ENCODE data around the gene CPTP. TPM values are rescaled to one million over a fixed set of nuclear protein-coding genes. Genes with fewer than 3 reads are reported as not detected.
A peak's percentile ranks its signal among the peaks of the same experiment; 100 is the strongest.

Gene CPTP
- total RNA-seq: 10.8 and 20.2 TPM in 2 replicates

DNA sequence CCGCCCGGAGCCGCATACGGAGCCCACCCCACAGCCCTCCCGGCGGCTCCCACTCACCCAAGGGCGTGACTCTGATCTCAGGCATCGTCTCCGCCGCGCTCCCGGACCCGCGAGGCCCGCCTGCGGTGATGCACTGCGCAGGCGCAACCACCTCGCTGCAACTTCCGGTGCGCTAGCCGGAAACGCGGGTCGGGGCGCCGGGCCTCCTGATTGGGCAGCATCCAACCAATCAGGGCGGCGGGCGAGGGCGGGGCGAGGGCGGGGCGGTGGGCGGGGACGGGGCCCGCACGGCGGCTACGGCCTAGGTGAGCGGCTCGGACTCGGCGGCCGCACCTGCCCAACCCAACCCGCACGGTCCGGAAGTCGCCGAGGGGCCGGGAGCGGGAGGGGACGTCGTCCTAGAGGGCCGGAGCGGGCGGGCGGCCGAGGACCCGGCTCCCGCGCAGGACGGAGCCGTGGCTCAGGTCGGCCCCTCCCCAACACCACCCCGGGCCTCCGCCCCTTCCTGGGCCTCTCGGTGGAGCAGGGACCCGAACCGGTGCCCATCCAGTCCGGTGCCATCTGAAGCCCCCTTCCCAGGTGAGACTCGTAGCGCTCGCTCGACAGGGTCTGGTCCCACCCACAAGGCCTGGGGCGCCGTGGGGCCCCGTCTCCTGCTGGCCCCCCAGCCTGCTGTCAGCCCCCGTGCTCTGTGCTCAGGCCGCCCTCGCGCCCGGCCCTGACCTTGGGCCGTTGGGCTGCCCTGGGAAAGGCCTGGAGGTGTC lies at the start of gene CPTP, which contains the start of gene INTS11:
TSS of gene CPTP (plus strand) at position 279 of the 764 bp plus-strand sequence. CDS start 2,109 bp downstream, outside the sequence.
TSS of gene INTS11 (minus strand) at position 137 of the 764 bp plus-strand sequence. CDS start at position 85, 52 bp downstream.
- Histone ChIP-seq H3K4me3 (ENCODE audit: low read depth, low read length) (peak within 1 kb of the TSS; percentile 99), H3K36me3 (ENCODE audit: control insufficient read depth, insufficient read depth, low read length) (peaks cover 20% of the 10 kb centered on the region), H3K27me3 (ENCODE audit: control insufficient read depth, insufficient read depth, low read length) (no peaks in the 10 kb centered on the region)
- DNase-seq (ENCODE audit: low read depth) (peak; percentile 73), FAIRE-seq (no peak)
- TF ChIP-seq CTCF (IDR thresholded peaks at IDR 0.05; ENCODE audit: insufficient read depth, low read length, severe bottlenecking): no peak

GRCh38 chr1:1274931-1275431 lies 49.6 kb upstream of the CPTP start:
- TF ChIP-seq CTCF (IDR thresholded peaks at IDR 0.05; ENCODE audit: insufficient read depth, low read length, severe bottlenecking): no peak
- Histone ChIP-seq H3K27me3 (ENCODE audit: control insufficient read depth, insufficient read depth, low read length) (no peaks in the 10 kb centered on the region), H3K36me3 (ENCODE audit: control insufficient read depth, insufficient read depth, low read length) (peaks cover 2% of the 10 kb centered on the region), H3K4me3 (ENCODE audit: low read depth, low read length) (no peak overlapping the region)
- DNase-seq (ENCODE audit: low read depth) (no peak), FAIRE-seq (no peak)

DNA sequence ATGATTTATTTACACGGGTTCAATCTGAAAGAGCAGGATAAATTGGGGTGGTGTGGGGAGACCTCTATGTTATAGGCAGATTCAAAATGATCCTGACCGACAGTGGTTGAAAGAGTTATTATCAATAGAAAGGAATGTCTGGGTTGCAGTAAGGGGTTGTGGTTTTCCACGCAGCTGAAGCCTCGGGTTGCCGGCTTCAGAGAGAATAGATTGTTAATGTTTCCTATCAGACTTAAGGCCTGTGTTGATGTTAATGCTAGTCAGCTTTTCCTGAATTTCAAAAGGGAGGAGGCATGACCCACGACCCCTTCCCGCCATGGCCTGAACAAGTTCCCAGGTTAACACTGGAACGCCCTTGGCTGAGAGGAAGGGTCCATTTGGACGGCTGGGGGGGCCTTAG lies 48.8 kb upstream of the CPTP start:
- no peak for FAIRE-seq
- no peak for TF ChIP-seq CTCF (IDR thresholded peaks at IDR 0.05; ENCODE audit: insufficient read depth, low read length, severe bottlenecking)
- no peak overlapping the region for H3K4me3 ChIP-seq (ENCODE audit: low read depth, low read length)

GRCh38 chr1:1278620-1279019 lies 46.0 kb upstream of the CPTP start:
- no peak for DNase-seq (ENCODE audit: low read depth)
- no peak for FAIRE-seq
- no peaks in the 10 kb centered on the region for H3K27me3 ChIP-seq (ENCODE audit: control insufficient read depth, insufficient read depth, low read length)
- no peak for TF ChIP-seq CTCF (IDR thresholded peaks at IDR 0.05; ENCODE audit: insufficient read depth, low read length, severe bottlenecking)
- H3K36me3 ChIP-seq (ENCODE audit: control insufficient read depth, insufficient read depth, low read length): no peaks in the 10 kb centered on the region
- no peak overlapping the region for H3K4me3 ChIP-seq (ENCODE audit: low read depth, low read length)

More for the DNA sequence above, 48.8 kb upstream of the CPTP start:
- Histone ChIP-seq H3K27me3 (ENCODE audit: control insufficient read depth, insufficient read depth, low read length) (no peaks in the 10 kb centered on the region), H3K36me3 (ENCODE audit: control insufficient read depth, insufficient read depth, low read length) (peaks cover 2% of the 10 kb centered on the region)
- no peak for DNase-seq (ENCODE audit: low read depth)

GRCh38 chr1:1279028-1279427 lies 45.6 kb upstream of the CPTP start:
- H3K27me3 ChIP-seq (ENCODE audit: control insufficient read depth, insufficient read depth, low read length): no peaks in the 10 kb centered on the region
- H3K4me3 ChIP-seq (ENCODE audit: low read depth, low read length): no peak overlapping the region
- FAIRE-seq: no peak
- no peak for TF ChIP-seq CTCF (IDR thresholded peaks at IDR 0.05; ENCODE audit: insufficient read depth, low read length, severe bottlenecking)
- DNase-seq (ENCODE audit: low read depth): no peak
- H3K36me3 ChIP-seq (ENCODE audit: control insufficient read depth, insufficient read depth, low read length): no peaks in the 10 kb centered on the region

Data from bronchial epithelial cell (primary cell).